HEK293 (cell line): Measurements from ENCODE around the gene GPR33.

Experiments
- CTCF ChIA-PET: fragments of 350-600 bp; formaldehyde crosslinking; extraction: SDS; loops from one replicate; lab custom pipeline; 2021; ENCODE audit warnings: antibody characterized with exemption; lab: Yijun Ruan, JAX
- POLR2A ChIA-PET: fragments of 300-600 bp; formaldehyde crosslinking; extraction: SDS; loops from one replicate; lab custom pipeline; 2020; ENCODE audit warnings: antibody characterized with exemption, inconsistent platforms; lab: Yijun Ruan, JAX
- H3K27ac ChIP-seq: fragments of 200-500 bp; sonication (Bioruptor generic); 2 replicates; pipeline ENCODE4 v1.5.1; 2014; ENCODE audit warnings: low read depth, low read length, control low read depth, inconsistent platforms; ENCODE audit errors: extremely low read depth
- H3K36me3 ChIP-seq, 2 experiments: fragments of 200-500 bp in 1 of 2; sonication (Bioruptor generic) in 1 of 2; 1 replicate in 1 of 2; 2 replicates in 1 of 2; pipeline ENCODE4 v1.5.1; 2014 to 2017; ENCODE audit warnings: inconsistent platforms in 2 of 2, low read length in 2 of 2; ENCODE audit not compliant: control insufficient read depth in 2 of 2, insufficient read depth in 1 of 2
- H3K4me1 ChIP-seq: fragments of 200-500 bp; sonication (Bioruptor generic); 2 replicates; pipeline ENCODE4 v1.5.1; 2014; ENCODE audit warnings: mild to moderate bottlenecking, low read length, inconsistent platforms; ENCODE audit not compliant: control insufficient read depth, insufficient read depth
- H3K4me3 ChIP-seq: 2 replicates; pipeline ENCODE4 v1.5.1; 2011; ENCODE audit warnings: low read depth, mild to moderate bottlenecking, control low read depth, low read length, moderate library complexity
- H3K9me3 ChIP-seq: fragments of 200-500 bp; sonication (Bioruptor generic); 2 replicates; pipeline ENCODE4 v1.5.1; 2014; ENCODE audit warnings: low read depth, low read length, inconsistent platforms; ENCODE audit not compliant: control insufficient read depth, insufficient read depth
- KLF1 ChIP-seq: fragments of 450-650 bp; formaldehyde crosslinking; IDR thresholded peaks from 2 replicates; pipeline ENCODE4 v1.5.1; 2016; ENCODE audit warnings: missing biosample characterization, missing genetic modification characterization
- REPIN1 ChIP-seq: fragments of 450-650 bp; formaldehyde crosslinking; IDR thresholded peaks from 2 replicates; pipeline ENCODE4 v1.5.1; 2017; ENCODE audit warnings: missing biosample characterization, missing genetic modification characterization, low read depth
- SCRT1 ChIP-seq: fragments of 450-650 bp; formaldehyde crosslinking; IDR thresholded peaks from 2 replicates; pipeline ENCODE4 v1.5.1; 2016; ENCODE audit warnings: missing biosample characterization, missing genetic modification characterization, borderline replicate concordance
- ZBTB1 ChIP-seq: fragments of 450-650 bp; formaldehyde crosslinking; IDR thresholded peaks from 2 replicates; pipeline ENCODE4 v1.5.1; 2016; ENCODE audit warnings: missing biosample characterization, missing genetic modification characterization
- ZEB2 ChIP-seq: fragments of 450-650 bp; formaldehyde crosslinking; IDR thresholded peaks from 2 replicates; pipeline ENCODE4 v1.5.1; 2016; ENCODE audit warnings: missing biosample characterization, missing genetic modification characterization
- ZIC2 ChIP-seq: fragments of 450-650 bp; formaldehyde crosslinking; IDR thresholded peaks from 2 replicates; pipeline ENCODE4 v1.5.1; 2016; ENCODE audit warnings: missing biosample characterization, missing genetic modification characterization
- ZNF112 ChIP-seq: fragments of 450-650 bp; formaldehyde crosslinking; IDR thresholded peaks from 2 replicates; pipeline ENCODE4 v1.5.0; 2017; ENCODE audit warnings: missing biosample characterization, missing genetic modification characterization
- ZNF174 ChIP-seq: fragments of 450-650 bp; formaldehyde crosslinking; IDR thresholded peaks from 2 replicates; pipeline ENCODE4 v1.5.0; 2017; ENCODE audit warnings: missing biosample characterization, mild to moderate bottlenecking, missing genetic modification characterization
- ZNF223 ChIP-seq: fragments of 450-650 bp; formaldehyde crosslinking; IDR thresholded peaks from 2 replicates; pipeline ENCODE4 v1.5.1; 2016; ENCODE audit warnings: missing biosample characterization, missing genetic modification characterization
- ZNF302 ChIP-seq: fragments of 450-650 bp; formaldehyde crosslinking; IDR thresholded peaks from 2 replicates; pipeline ENCODE4 v1.5.1; 2016; ENCODE audit warnings: missing biosample characterization, missing genetic modification characterization, low read depth
- ZNF585B ChIP-seq: fragments of 450-650 bp; formaldehyde crosslinking; IDR thresholded peaks from 2 replicates; pipeline ENCODE4 v1.5.1; 2016; ENCODE audit warnings: missing biosample characterization, missing genetic modification characterization
- ZNF624 ChIP-seq: fragments of 450-650 bp; formaldehyde crosslinking; IDR thresholded peaks from 2 replicates; pipeline ENCODE4 v1.5.1; 2017; ENCODE audit warnings: missing biosample characterization, missing genetic modification characterization
- ZNF658 ChIP-seq: fragments of 450-650 bp; formaldehyde crosslinking; IDR thresholded peaks from 2 replicates; pipeline ENCODE4; 2016; ENCODE audit warnings: missing biosample characterization, missing genetic modification characterization
- ZNF707 ChIP-seq: fragments of 450-650 bp; formaldehyde crosslinking; IDR thresholded peaks from 2 replicates; pipeline ENCODE4 v1.5.1; 2016; ENCODE audit warnings: missing biosample characterization, missing genetic modification characterization
- ZNF792 ChIP-seq: fragments of 450-650 bp; formaldehyde crosslinking; IDR thresholded peaks from 2 replicates; pipeline ENCODE4 v1.5.1; 2016; ENCODE audit warnings: missing biosample characterization, missing genetic modification characterization
- TF ChIP-seq, protein P1 (sequence below): fragments of 450-650 bp; formaldehyde crosslinking; IDR thresholded peaks from 2 replicates; pipeline ENCODE4 v1.5.1; 2016; ENCODE audit warnings: missing biosample characterization, missing genetic modification characterization
- TF ChIP-seq, protein P2 (sequence below): fragments of 450-650 bp; formaldehyde crosslinking; IDR thresholded peaks from 2 replicates; pipeline ENCODE4; 2016; ENCODE audit warnings: missing biosample characterization, missing genetic modification characterization
- TF ChIP-seq, protein P3 (sequence below): fragments of 450-650 bp; formaldehyde crosslinking; IDR thresholded peaks from 2 replicates; pipeline ENCODE4 v1.5.1; 2017; ENCODE audit warnings: missing biosample characterization, mild to moderate bottlenecking, missing genetic modification characterization, moderate library complexity
- TF ChIP-seq, protein P4 (sequence below): fragments of 450-650 bp; formaldehyde crosslinking; IDR thresholded peaks from 2 replicates; pipeline ENCODE4 v1.5.0; 2017; ENCODE audit warnings: missing biosample characterization, missing genetic modification characterization, borderline replicate concordance

The GPR33 gene

DNA sequence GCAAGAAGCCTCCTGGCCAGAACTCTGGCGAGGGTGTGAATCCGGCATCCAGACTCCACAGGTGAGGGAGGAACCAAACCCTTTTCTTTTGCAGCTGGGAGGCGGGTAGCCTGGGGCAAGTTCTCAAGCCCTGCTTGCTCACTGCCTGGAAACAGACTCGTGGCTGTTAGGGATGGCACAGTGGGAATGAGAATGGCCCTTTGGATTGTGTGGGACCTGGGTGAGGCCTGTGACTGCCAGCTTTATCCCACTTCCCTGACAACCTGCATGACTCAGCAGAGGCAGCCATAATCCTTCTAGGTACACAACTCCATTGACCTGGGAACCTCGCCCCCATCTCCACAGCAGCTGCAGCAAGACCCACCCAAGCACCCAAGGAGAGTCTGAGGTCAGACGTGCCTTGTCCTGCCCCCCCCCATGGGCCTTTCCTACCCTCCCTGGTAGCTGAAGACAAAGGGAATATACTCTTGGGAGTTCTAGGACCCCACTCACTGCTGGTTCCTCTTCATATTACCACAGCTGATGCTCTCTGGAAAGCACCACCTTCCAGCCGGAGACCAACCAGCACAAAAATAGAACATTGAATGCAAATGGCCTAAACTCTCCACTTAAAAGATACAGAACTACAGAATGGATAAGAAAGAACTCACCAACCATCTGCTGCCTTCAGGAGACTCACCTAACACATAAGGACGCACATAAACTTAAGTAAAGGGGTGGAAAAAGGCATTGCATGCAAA lies 5.1 kb upstream of the GPR33 start:
- POLR2A ChIA-PET: no interaction called here
- no peaks in the 10 kb centered on the region for H3K36me3 ChIP-seq
- H3K27ac ChIP-seq: no peak overlapping the region
- H3K4me3 ChIP-seq: no peak overlapping the region
- H3K4me1 ChIP-seq: no peaks in the 10 kb centered on the region
- TF ChIP-seq ZNF302 (tag by site-specific recombination) (no peak), ZNF223 (tag by site-specific recombination) (no peak), ZNF792 (tag by site-specific recombination) (no peak), ZNF174 (tag by site-specific recombination) (no peak), ZNF585B (tag by site-specific recombination) (no peak), REPIN1 (no peak), SCRT1 (tag by site-specific recombination) (no peak), ZIC2 (tag by site-specific recombination) (no peak), ZEB2 (tag by site-specific recombination) (no peak), ZNF624 (no peak), ZNF658 (tag by site-specific recombination) (no peak)
- TF ChIP-seq, protein P1, sequence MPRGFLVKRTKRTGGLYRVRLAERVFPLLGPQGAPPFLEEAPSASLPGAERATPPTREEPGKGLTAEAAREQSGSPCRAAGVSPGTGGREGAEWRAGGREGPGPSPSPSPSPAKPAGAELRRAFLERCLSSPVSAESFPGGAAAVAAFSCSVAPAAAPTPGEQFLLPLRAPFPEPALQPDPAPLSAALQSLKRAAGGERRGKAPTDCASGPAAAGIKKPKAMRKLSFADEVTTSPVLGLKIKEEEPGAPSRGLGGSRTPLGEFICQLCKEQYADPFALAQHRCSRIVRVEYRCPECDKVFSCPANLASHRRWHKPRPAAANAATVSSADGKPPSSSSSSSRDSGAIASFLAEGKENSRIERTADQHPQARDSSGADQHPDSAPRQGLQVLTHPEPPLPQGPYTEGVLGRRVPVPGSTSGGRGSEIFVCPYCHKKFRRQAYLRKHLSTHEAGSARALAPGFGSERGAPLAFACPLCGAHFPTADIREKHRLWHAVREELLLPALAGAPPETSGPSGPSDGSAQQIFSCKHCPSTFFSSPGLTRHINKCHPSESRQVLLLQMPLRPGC (tag by site-specific recombination): no peak
- TF ChIP-seq, protein P2, sequence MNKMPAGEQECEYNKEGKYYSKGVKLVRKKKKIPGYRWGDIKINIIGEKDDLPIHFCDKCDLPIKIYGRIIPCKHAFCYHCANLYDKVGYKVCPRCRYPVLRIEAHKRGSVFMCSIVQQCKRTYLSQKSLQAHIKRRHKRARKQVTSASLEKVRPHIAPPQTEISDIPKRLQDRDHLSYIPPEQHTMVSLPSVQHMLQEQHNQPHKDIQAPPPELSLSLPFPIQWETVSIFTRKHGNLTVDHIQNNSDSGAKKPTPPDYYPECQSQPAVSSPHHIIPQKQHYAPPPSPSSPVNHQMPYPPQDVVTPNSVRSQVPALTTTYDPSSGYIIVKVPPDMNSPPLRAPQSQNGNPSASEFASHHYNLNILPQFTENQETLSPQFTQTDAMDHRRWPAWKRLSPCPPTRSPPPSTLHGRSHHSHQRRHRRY (tag by site-specific recombination): no peak
- TF ChIP-seq, protein P3, sequence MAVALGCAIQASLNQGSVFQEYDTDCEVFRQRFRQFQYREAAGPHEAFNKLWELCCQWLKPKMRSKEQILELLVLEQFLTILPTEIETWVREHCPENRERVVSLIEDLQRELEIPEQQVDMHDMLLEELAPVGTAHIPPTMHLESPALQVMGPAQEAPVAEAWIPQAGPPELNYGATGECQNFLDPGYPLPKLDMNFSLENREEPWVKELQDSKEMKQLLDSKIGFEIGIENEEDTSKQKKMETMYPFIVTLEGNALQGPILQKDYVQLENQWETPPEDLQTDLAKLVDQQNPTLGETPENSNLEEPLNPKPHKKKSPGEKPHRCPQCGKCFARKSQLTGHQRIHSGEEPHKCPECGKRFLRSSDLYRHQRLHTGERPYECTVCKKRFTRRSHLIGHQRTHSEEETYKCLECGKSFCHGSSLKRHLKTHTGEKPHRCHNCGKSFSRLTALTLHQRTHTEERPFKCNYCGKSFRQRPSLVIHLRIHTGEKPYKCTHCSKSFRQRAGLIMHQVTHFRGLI: no peak
- TF ChIP-seq, protein P4, sequence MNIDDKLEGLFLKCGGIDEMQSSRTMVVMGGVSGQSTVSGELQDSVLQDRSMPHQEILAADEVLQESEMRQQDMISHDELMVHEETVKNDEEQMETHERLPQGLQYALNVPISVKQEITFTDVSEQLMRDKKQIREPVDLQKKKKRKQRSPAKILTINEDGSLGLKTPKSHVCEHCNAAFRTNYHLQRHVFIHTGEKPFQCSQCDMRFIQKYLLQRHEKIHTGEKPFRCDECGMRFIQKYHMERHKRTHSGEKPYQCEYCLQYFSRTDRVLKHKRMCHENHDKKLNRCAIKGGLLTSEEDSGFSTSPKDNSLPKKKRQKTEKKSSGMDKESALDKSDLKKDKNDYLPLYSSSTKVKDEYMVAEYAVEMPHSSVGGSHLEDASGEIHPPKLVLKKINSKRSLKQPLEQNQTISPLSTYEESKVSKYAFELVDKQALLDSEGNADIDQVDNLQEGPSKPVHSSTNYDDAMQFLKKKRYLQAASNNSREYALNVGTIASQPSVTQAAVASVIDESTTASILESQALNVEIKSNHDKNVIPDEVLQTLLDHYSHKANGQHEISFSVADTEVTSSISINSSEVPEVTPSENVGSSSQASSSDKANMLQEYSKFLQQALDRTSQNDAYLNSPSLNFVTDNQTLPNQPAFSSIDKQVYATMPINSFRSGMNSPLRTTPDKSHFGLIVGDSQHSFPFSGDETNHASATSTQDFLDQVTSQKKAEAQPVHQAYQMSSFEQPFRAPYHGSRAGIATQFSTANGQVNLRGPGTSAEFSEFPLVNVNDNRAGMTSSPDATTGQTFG: no peak
- CTCF ChIA-PET: interaction anchor here (1.2 to 1.3 kb wide), 2 partner anchors 761 to 762 kb away, joined by 3 read pairs; no protein-coding TSS in a partner anchor
- H3K9me3 ChIP-seq: no peaks in the 10 kb centered on the region

DNA sequence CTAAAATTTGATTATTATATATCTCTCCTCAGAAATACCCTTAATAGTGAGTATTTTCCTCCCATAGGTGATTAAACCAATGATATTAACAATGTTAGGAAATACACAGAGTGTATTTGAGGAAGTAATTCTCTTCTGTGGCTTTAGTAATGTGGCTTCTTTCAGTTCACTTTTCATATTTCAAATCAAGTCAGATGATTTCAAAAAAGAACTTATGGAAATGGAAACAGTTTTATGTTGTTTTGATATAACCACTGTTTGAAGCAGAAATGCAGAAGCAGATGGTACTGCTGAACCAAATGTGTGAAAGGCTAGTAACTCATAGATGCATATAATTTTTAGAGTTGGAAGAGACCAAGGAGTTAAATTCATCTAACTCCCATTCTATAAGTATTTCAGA lies 1.9 kb upstream of the GPR33 start:
- Histone ChIP-seq H3K36me3 (no peaks in the 10 kb centered on the region), H3K27ac (no peak overlapping the region), H3K4me1 (no peaks in the 10 kb centered on the region), H3K4me3 (no peak overlapping the region), H3K9me3 (no peaks in the 10 kb centered on the region)
- POLR2A ChIA-PET: no interaction called here
- TF ChIP-seq ZNF707: no peak
- no peak for TF ChIP-seq KLF1
- TF ChIP-seq ZBTB1 (tag by site-specific recombination): no peak
- no peak for TF ChIP-seq ZNF112 (tag by site-specific recombination)
- CTCF ChIA-PET: no interaction called here
